WTC11 (cell line): ENCODE data around the gene PPP3R1. TPM values are rescaled to one million over a fixed set of nuclear protein-coding genes. Genes with fewer than 3 reads are reported as not detected.
A peak's percentile ranks its signal among the peaks of the same experiment; 100 is the strongest.

Experiments used
- ATAC-seq: fragments of 200-7000 bp; cut with Tn5 transposase; 2 replicates; pipeline ENCODE4 v1.10.0; 2021; ENCODE audit warnings: mild to moderate bottlenecking, moderate library complexity
- CTCF ChIA-PET: fragments of 300-600 bp; sonication (Branson Sonifier 250); formaldehyde crosslinking; loops from one replicate; lab custom pipeline; 2021; ENCODE audit warnings: antibody characterized with exemption; lab: Charles Lee
- POLR2A ChIA-PET: fragments of 350-600 bp; sonication (Branson Sonifier 250); formaldehyde crosslinking; loops from one replicate; lab custom pipeline; 2021; ENCODE audit warnings: antibody characterized with exemption; lab: Charles Lee
- DNase-seq: peaks from one replicate; pipeline ENCODE4 v3.0.0; 2021; ENCODE audit warnings: low spot score
- H3K27ac Mint-ChIP-seq: 2 replicates; pipeline ENCODE4 v1.8.0; 2021; ENCODE audit warnings: mixed read lengths
- H3K27me3 Mint-ChIP-seq: 2 replicates; pipeline ENCODE4 v1.8.0; 2021; ENCODE audit warnings: low read depth, mild to moderate bottlenecking, moderate library complexity, mixed read lengths
- H3K36me3 Mint-ChIP-seq: 2 replicates; pipeline ENCODE4 v1.8.0; 2021; ENCODE audit warnings: mixed read lengths
- H3K4me1 Mint-ChIP-seq: 2 replicates; pipeline ENCODE4 v1.8.0; 2022; ENCODE audit warnings: mixed read lengths
- H3K4me3 Mint-ChIP-seq: 2 replicates; pipeline ENCODE4 v1.8.0; 2021; ENCODE audit warnings: mild to moderate bottlenecking, moderate library complexity, mixed read lengths
- H3K9me3 Mint-ChIP-seq: 2 replicates; pipeline ENCODE4 v1.8.0; 2021; ENCODE audit warnings: mixed read lengths
- ARID4B ChIP-seq: sonication (generic); formaldehyde crosslinking; IDR thresholded peaks from 2 replicates; pipeline ENCODE4 v1.8.0; 2023; ENCODE audit warnings: missing genetic modification reagents, mild to moderate bottlenecking, borderline replicate concordance
- ATF2 ChIP-seq: sonication (generic); formaldehyde crosslinking; IDR thresholded peaks from 2 replicates; pipeline ENCODE4 v1.8.1; 2022; ENCODE audit warnings: low read depth, missing genetic modification reagents, borderline replicate concordance
- ATF3 ChIP-seq: sonication (generic); formaldehyde crosslinking; conservative IDR thresholded peaks from 2 replicates; pipeline ENCODE4 v1.8.1; 2022; ENCODE audit warnings: mild to moderate bottlenecking, missing genetic modification reagents
- CREM ChIP-seq: sonication (generic); formaldehyde crosslinking; IDR thresholded peaks from 2 replicates; pipeline ENCODE4 v1.8.1; 2022; ENCODE audit warnings: mild to moderate bottlenecking, missing genetic modification reagents, moderate library complexity
- CTCF ChIP-seq: fragments of 200-600 bp; IDR thresholded peaks from 2 replicates; pipeline ENCODE4 v1.8.0; 2022; ENCODE audit warnings: antibody characterized with exemption
- E2F4 ChIP-seq: sonication (generic); formaldehyde crosslinking; IDR thresholded peaks from 2 replicates; pipeline ENCODE4 v1.8.1; 2022; ENCODE audit warnings: low read depth, mild to moderate bottlenecking, moderate library complexity, missing genetic modification reagents, borderline replicate concordance
- FOXK1 ChIP-seq: sonication (generic); formaldehyde crosslinking; IDR thresholded peaks from 2 replicates; pipeline ENCODE4 v1.8.0; 2022; ENCODE audit warnings: mild to moderate bottlenecking, moderate library complexity, missing genetic modification reagents
- GRHL2 ChIP-seq: fragments of 250-450 bp; sonication (Bioruptor Pico); IDR thresholded peaks from 2 replicates; pipeline ENCODE4 v1.8.0; 2022; ENCODE audit warnings: mild to moderate bottlenecking, moderate library complexity; ENCODE audit not compliant: insufficient replicate concordance, severe bottlenecking
- HMGXB4 ChIP-seq: sonication (generic); formaldehyde crosslinking; IDR thresholded peaks from 2 replicates; pipeline ENCODE4 v1.8.1; 2023; ENCODE audit warnings: mild to moderate bottlenecking, moderate library complexity, missing genetic modification reagents
- JAZF1 ChIP-seq: fragments of 250-450 bp; sonication (Bioruptor Pico); IDR thresholded peaks from 2 replicates; pipeline ENCODE4 v1.9.0; 2021; ENCODE audit warnings: moderate library complexity, mild to moderate bottlenecking, inconsistent platforms
- MLX ChIP-seq: sonication (generic); formaldehyde crosslinking; IDR thresholded peaks from 2 replicates; pipeline ENCODE4 v1.8.1; 2023; ENCODE audit warnings: mild to moderate bottlenecking, missing genetic modification reagents, moderate library complexity
- NFE2L1 ChIP-seq: sonication (generic); formaldehyde crosslinking; IDR thresholded peaks from 2 replicates; pipeline ENCODE4 v1.8.1; 2023; ENCODE audit warnings: missing genetic modification reagents
- RELA ChIP-seq: sonication (generic); formaldehyde crosslinking; IDR thresholded peaks from 2 replicates; pipeline ENCODE4 v1.8.1; 2022; ENCODE audit warnings: missing genetic modification reagents, mild to moderate bottlenecking, borderline replicate concordance
- SP1 ChIP-seq: sonication (generic); formaldehyde crosslinking; conservative IDR thresholded peaks from 2 replicates; pipeline ENCODE4 v1.8.1; 2022; ENCODE audit warnings: missing genetic modification reagents
- TCF7 ChIP-seq: sonication (generic); formaldehyde crosslinking; IDR thresholded peaks from 2 replicates; pipeline ENCODE4 v1.8.0; 2022; ENCODE audit warnings: mild to moderate bottlenecking, low read depth, missing genetic modification reagents, moderate library complexity
- USF2 ChIP-seq: sonication (generic); formaldehyde crosslinking; IDR thresholded peaks from 2 replicates; pipeline ENCODE4 v1.8.1; 2023; ENCODE audit warnings: mild to moderate bottlenecking, missing genetic modification reagents, moderate library complexity
- ZNF232 ChIP-seq: sonication (generic); formaldehyde crosslinking; IDR thresholded peaks from 2 replicates; pipeline ENCODE4 v1.8.0; 2022; ENCODE audit warnings: mild to moderate bottlenecking, missing genetic modification reagents
- ZNF512 ChIP-seq: sonication (generic); formaldehyde crosslinking; IDR thresholded peaks from 2 replicates; pipeline ENCODE4 v1.8.1; 2022; ENCODE audit warnings: missing genetic modification reagents, borderline replicate concordance
- total RNA-seq: library from RNA; stranded (reverse); gene quantifications from 3 replicates; pipeline ENCODE4 v1.2.3, GENCODE V29; 2021

Gene PPP3R1
- total RNA-seq, 1 experiment from 2014 or later: 61.4 TPM

- Mint-ChIP-seq H3K27me3 (peaks cover 3% of the 10 kb centered on the region; the same call in 1 of the 2 replicates), H3K36me3 (no peaks in the 10 kb centered on the region), H3K4me1 (no peaks in the 10 kb centered on the region)
Measured at GRCh38 chr2:68294187-68294586, 41.9 kb upstream of the PPP3R1 start.

More at GRCh38 chr2:68294187-68294586, 41.9 kb upstream of the PPP3R1 start:
- H3K9me3 Mint-ChIP-seq: no peaks in the 10 kb centered on the region
- TF ChIP-seq HMGXB4 (CRISPR knock-in tag) (no peak), E2F4 (no peak), NFE2L1 (no peak), ZNF512 (no peak), FOXK1 (CRISPR knock-in tag) (no peak), RELA (CRISPR knock-in tag) (no peak), CTCF (no peak), USF2 (no peak), SP1 (CRISPR knock-in tag) (no peak), ZNF232 (CRISPR knock-in tag) (no peak), GRHL2 (CRISPR knock-in tag) (no peak), ARID4B (CRISPR knock-in tag) (no peak), ATF2 (no peak), TCF7 (CRISPR knock-in tag) (no peak), JAZF1 (CRISPR knock-in tag) (no peak), ATF3 (no peak), MLX (CRISPR knock-in tag) (no peak), CREM (CRISPR knock-in tag) (no peak)
- TF ChIP-seq, all 79 proteins: peak for 0
- H3K4me3 Mint-ChIP-seq: no peak overlapping the region
- DNase-seq (no peak), ATAC-seq (peak; percentile 67)
- POLR2A ChIA-PET: no interaction called here
- H3K27ac Mint-ChIP-seq: no peak overlapping the region
- CTCF ChIA-PET: interaction anchor here (0.8 to 4.9 kb wide), 15 partner anchors 8 to 171 kb away, joined by 3 to 33 read pairs (median 7); partner anchors contain the start of gene PPP3R1
